CD4-positive, alpha-beta T cell (primary cell): ENCODE results near the gene CCDC116. TPM values are rescaled to one million over a fixed set of nuclear protein-coding genes. Genes with fewer than 3 reads are reported as not detected.

ENCODE experiments used
- ATAC-seq: fragments of 200-7000 bp; cut with Tn5 transposase; one replicate; pipeline ENCODE4 v1.10.0; 2022; ENCODE audit warnings: mild to moderate bottlenecking; ENCODE audit not compliant: poor library complexity
- CTCF ChIA-PET: fragments of 350-600 bp; sonication (Branson Sonifier 250); formaldehyde crosslinking; loops from one replicate; lab custom pipeline; 2021; ENCODE audit warnings: antibody characterized with exemption, inconsistent platforms; lab: Charles Lee
- POLR2A ChIA-PET: fragments of 350-600 bp; sonication (Branson Sonifier 250); formaldehyde crosslinking; loops from one replicate; lab custom pipeline; 2021; ENCODE audit warnings: antibody characterized with exemption, inconsistent platforms; lab: Charles Lee
- DNase-seq, 14 experiments: peaks; one replicate each; pipeline ENCODE4 v3.0.0-alpha.2; 2013 to 2020; ENCODE audit warnings: mixed read lengths in 2 of 14
- H3K27ac ChIP-seq, 2 donors: one replicate each; pipeline versions ENCODE4 v1.5.1 to v1.7.0; 2013; ENCODE audit warnings: low read length in 2 of 2, low read depth in 1 of 2, mild to moderate bottlenecking in 1 of 2
- H3K27me3 ChIP-seq, 2 experiments: 1 replicate in 1 of 2; 2 replicates in 1 of 2; pipeline versions ENCODE4 v1.6.1 to v1.7.0; 2013; ENCODE audit warnings: low read length in 2 of 2, control low read depth in 1 of 2, mild to moderate bottlenecking in 1 of 2, moderate library complexity in 1 of 2; ENCODE audit not compliant: insufficient read depth in 2 of 2, control insufficient read depth in 1 of 2
- H3K36me3 ChIP-seq: one replicate; pipeline ENCODE4 v1.6.1; 2013; ENCODE audit warnings: low read length, control low read depth; ENCODE audit not compliant: insufficient read depth
- H3K4me1 ChIP-seq: one replicate; pipeline ENCODE4 v1.6.1; 2013; ENCODE audit warnings: low read length, control low read depth; ENCODE audit not compliant: insufficient read depth
- H3K4me3 ChIP-seq: one replicate; pipeline ENCODE4 v1.5.1; 2013; ENCODE audit warnings: mild to moderate bottlenecking, low read length, moderate library complexity
- H3K9me3 ChIP-seq, 2 experiments: 1 replicate in 1 of 2; 2 replicates in 1 of 2; pipeline versions ENCODE4 v1.6.1 to v1.7.0; 2013; ENCODE audit warnings: low read length in 2 of 2, mild to moderate bottlenecking in 2 of 2, control low read depth in 1 of 2, moderate library complexity in 1 of 2; ENCODE audit not compliant: control insufficient read depth in 1 of 2, insufficient read depth in 1 of 2
- H3K27ac Mint-ChIP-seq: one replicate; pipeline ENCODE4 v1.8.0; 2020; ENCODE audit warnings: mixed read lengths
- H3K27me3 Mint-ChIP-seq: one replicate; pipeline ENCODE4 v1.8.0; 2021; ENCODE audit warnings: mixed read lengths
- H3K36me3 Mint-ChIP-seq: one replicate; pipeline ENCODE4 v1.8.0; 2021; ENCODE audit warnings: low read depth, mixed read lengths
- H3K4me1 Mint-ChIP-seq: one replicate; pipeline ENCODE4 v1.8.0; 2021; ENCODE audit warnings: low read depth, mixed read lengths
- H3K4me3 Mint-ChIP-seq: one replicate; pipeline ENCODE4 v1.8.0; 2020; ENCODE audit warnings: mild to moderate bottlenecking, mixed read lengths
- H3K9me3 Mint-ChIP-seq: one replicate; pipeline ENCODE4 v1.8.0; 2020; ENCODE audit warnings: mixed read lengths
- intact Hi-C, 2 experiments: fragments of 100-400 bp; cut with DNase I in 1 of 2; cut with micrococcal nuclease in 1 of 2; formaldehyde crosslinking; loops; one replicate each; pipeline versions ENCODE4 v1.15.1 to v1.9.0; 2023 to 2025; cut with DNase I, micrococcal nuclease
- total RNA-seq, 174 experiments: library from RNA in 2 of 174; stranded (reverse) in 2 of 174; gene quantifications; one replicate each; pipeline ENCODE4 v1.2.3 and lab custom pipeline; 2021 to 2026
- TF ChIP-seq, protein P1 (sequence below): fragments of 200-600 bp; IDR thresholded peaks from one replicate; pipeline ENCODE4 v1.8.0; 2022; ENCODE audit warnings: antibody characterized with exemption, mild to moderate bottlenecking

CCDC116 gene
- total RNA-seq, 2 experiments from 2014 or later, result 0.14 to 0.20 TPM

GRCh38 chr22:21641789-21642583, 9.4 kb downstream of the CCDC116 start, which contains the start of gene SDF2L1:
Gene SDF2L1 (plus strand): TSS chr22:21642302. CDS start chr22:21642337, 35 bp downstream.
- Histone ChIP-seq H3K4me1 (peaks cover 32% of the 10 kb centered on the region), H3K27ac (peak within 1 kb of the TSS; percentile 52 to 67), H3K4me3 (peak within 1 kb of the TSS; percentile 87), H3K36me3 (peaks cover 4% of the 10 kb centered on the region), H3K9me3 (no peaks in the 10 kb centered on the region), H3K27me3 (no peaks in the 10 kb centered on the region)
- H3K27me3 Mint-ChIP-seq, result no peaks in the 10 kb centered on the region
- peak; percentile 94 to 99 (median 97) for DNase-seq
- peaks cover 32% of the 10 kb centered on the region for H3K4me1 Mint-ChIP-seq
- peak; percentile 96 for ATAC-seq
- H3K27ac Mint-ChIP-seq, result peak within 1 kb of the TSS; percentile 42
- intact Hi-C loops, result loop anchor here (1.0 to 10.0 kb wide), 6 partner anchors 12 to 787 kb away; partner anchors contain the start of genes PI4KA (in 1 of the 2), SNAP29 (in 1 of the 2), THAP7 (in 1 of the 2) and UBE2L3 (in 1 of the 2)
- TF ChIP-seq, protein P1, sequence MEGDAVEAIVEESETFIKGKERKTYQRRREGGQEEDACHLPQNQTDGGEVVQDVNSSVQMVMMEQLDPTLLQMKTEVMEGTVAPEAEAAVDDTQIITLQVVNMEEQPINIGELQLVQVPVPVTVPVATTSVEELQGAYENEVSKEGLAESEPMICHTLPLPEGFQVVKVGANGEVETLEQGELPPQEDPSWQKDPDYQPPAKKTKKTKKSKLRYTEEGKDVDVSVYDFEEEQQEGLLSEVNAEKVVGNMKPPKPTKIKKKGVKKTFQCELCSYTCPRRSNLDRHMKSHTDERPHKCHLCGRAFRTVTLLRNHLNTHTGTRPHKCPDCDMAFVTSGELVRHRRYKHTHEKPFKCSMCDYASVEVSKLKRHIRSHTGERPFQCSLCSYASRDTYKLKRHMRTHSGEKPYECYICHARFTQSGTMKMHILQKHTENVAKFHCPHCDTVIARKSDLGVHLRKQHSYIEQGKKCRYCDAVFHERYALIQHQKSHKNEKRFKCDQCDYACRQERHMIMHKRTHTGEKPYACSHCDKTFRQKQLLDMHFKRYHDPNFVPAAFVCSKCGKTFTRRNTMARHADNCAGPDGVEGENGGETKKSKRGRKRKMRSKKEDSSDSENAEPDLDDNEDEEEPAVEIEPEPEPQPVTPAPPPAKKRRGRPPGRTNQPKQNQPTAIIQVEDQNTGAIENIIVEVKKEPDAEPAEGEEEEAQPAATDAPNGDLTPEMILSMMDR, result no peak
- H3K36me3 Mint-ChIP-seq, result peaks cover 21% of the 10 kb centered on the region
- peak within 1 kb of the TSS; percentile 73 for H3K4me3 Mint-ChIP-seq
- no peaks in the 10 kb centered on the region for H3K9me3 Mint-ChIP-seq
- ChIA-PET POLR2A (interaction anchor here (1.0 to 3.5 kb wide), 13 partner anchors 9 to 640 kb away, joined by 3 to 140 read pairs (median 7); partner anchors contain the start of genes CCDC116, PPIL2, THAP7 and UBE2L3), CTCF (interaction anchor here (0.7 to 4.0 kb wide), 15 partner anchors 9 to 725 kb away, joined by 3 to 89 read pairs (median 4); partner anchors contain the start of genes CCDC116, CRKL, PPIL2 and YDJC)

DNA sequence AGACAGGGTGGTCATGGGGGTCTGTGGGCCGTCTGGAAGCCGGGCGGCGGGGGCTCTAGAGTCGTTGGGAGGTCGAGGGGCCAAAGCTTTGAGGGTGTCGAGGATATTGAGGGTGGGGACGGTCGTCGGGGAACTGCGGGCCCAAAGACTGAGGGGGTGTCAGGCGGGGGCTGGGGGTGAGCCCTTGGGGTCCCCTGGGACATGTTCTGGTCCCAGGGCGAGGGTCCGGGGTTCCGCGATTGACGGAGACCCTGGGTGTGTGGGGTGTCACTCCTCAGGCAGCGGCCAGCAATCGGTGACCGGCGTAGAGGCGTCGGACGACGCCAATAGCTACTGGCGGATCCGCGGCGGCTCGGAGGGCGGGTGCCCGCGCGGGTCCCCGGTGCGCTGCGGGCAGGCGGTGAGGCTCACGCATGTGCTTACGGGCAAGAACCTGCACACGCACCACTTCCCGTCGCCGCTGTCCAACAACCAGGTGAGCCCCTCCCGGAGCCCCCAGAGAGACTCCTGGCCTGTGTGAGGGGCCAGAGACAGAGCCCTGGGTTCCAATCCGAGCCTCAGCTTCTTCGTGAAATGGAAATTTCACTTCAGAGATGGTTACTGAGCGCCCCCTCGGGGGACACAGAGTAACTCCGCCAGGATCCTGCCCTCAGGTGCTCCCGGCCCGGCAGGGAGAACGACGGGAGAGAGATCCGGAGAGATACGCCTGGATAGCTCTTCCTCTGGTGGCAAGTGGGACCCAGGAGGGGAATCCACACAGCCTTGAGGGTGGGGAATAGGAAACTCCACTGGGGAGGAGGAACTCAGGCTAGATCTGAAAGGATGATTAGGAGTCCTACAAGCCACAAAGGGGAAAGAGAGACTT, 10.3 kb downstream of the CCDC116 start:
- Histone ChIP-seq H3K4me1 (peaks cover 35% of the 10 kb centered on the region), H3K27me3 (no peaks in the 10 kb centered on the region), H3K4me3 (peak overlapping the region; percentile 87), H3K36me3 (peaks cover 9% of the 10 kb centered on the region), H3K27ac (peak overlapping the region; percentile 52 to 67), H3K9me3 (no peaks in the 10 kb centered on the region)
- H3K27me3 Mint-ChIP-seq, result no peaks in the 10 kb centered on the region
- no peaks in the 10 kb centered on the region for H3K9me3 Mint-ChIP-seq
- TF ChIP-seq, protein P1, result peak; percentile 75
- H3K4me1 Mint-ChIP-seq, result peaks cover 33% of the 10 kb centered on the region
- peak overlapping the region; percentile 42 for H3K27ac Mint-ChIP-seq
- H3K4me3 Mint-ChIP-seq, result peak overlapping the region; percentile 73
- ATAC-seq, result no peak
- ChIA-PET POLR2A (interaction anchor here (0.8 to 3.5 kb wide), 14 partner anchors 9 to 641 kb away, joined by 3 to 140 read pairs (median 6); partner anchors contain the start of genes CCDC116, PPIL2, THAP7 and UBE2L3), CTCF (interaction anchor here (0.7 to 4.0 kb wide), 19 partner anchors 9 to 726 kb away, joined by 3 to 89 read pairs (median 4); partner anchors contain the start of genes CCDC116, CRKL, PPIL2 and YDJC)
- H3K36me3 Mint-ChIP-seq, result peaks cover 22% of the 10 kb centered on the region
- intact Hi-C loops, result loop anchor here (1.0 to 10.0 kb wide), 6 partner anchors 13 to 788 kb away; partner anchors contain the start of genes PI4KA (in 1 of the 2), SNAP29 (in 1 of the 2), THAP7 (in 1 of the 2) and UBE2L3 (in 1 of the 2)
- peak; percentile 32 to 77 (median 50) for DNase-seq
